ENCODE data around the gene CRBN.

CRBN gene

GRCh38 chr3:3109407-3110298, 69.8 kb downstream of the CRBN start:
- ATAC-seq: peak in 1 of 2 donors; percentile 48

- no peak for ATAC-seq
These were observed 71.6 kb downstream of the CRBN start for GRCh38 chr3:3107858-3108257.

GRCh38 chr3:3107181-3107580, 72.3 kb downstream of the CRBN start:
- no peak for ATAC-seq

GRCh38 chr3:3105815-3106214, 73.7 kb downstream of the CRBN start:
- no peak for ATAC-seq

GRCh38 chr3:3105246-3105645, 74.2 kb downstream of the CRBN start:
- no peak for ATAC-seq

- no peak for ATAC-seq
These were observed 76.7 kb downstream of the CRBN start for GRCh38 chr3:3102751-3103150.

GRCh38 chr3:3101660-3102458, 77.6 kb downstream of the CRBN start:
- ATAC-seq: peak in 1 of 2 donors; percentile 13
